Measurements from ENCODE around the gene PAQR5.

PAQR5 gene

GRCh38 chr15:69433831-69434230 is 135.1 kb downstream of the PAQR5 start:
- H2BK120ac ChIP-seq (ENCODE audit: low read depth, low read length), result no peak overlapping the region
- whole genome bisulfite sequencing, result 100% methylated on average over 1 of the region's 1 CpG
- H4K8ac ChIP-seq (ENCODE audit: low read length), result no peak overlapping the region
- H3K36me3 ChIP-seq (ENCODE audit: control insufficient read depth in 1 of 2, insufficient read depth in 2 of 2, low read depth in 1 of 2, low read length in 2 of 2), result peaks cover 6 to 38% of the 10 kb centered on the region in 2 experiments
- H2AFZ ChIP-seq (ENCODE audit: low read depth, low read length), result no peak overlapping the region
- H3K4ac ChIP-seq (ENCODE audit: low read depth in 1 of 2, low read length in 2 of 2), result no peak overlapping the region
- H3K79me1 ChIP-seq (replicated peaks; ENCODE audit: low read length, poor library complexity, severe bottlenecking), result peaks cover 27% of the 10 kb centered on the region
- no peak overlapping the region for H3K9ac ChIP-seq (ENCODE audit: low read length)
- no peak for DNase-seq
- H3K23ac ChIP-seq (ENCODE audit: low read length in 2 of 2), result no peak overlapping the region
- no peaks in the 10 kb centered on the region for H3K4me1 ChIP-seq (ENCODE audit: control insufficient read depth, insufficient read depth, low read depth, low read length)
- H3K18ac ChIP-seq (ENCODE audit: low read depth in 1 of 2, low read length in 2 of 2), result no peak overlapping the region
- H3K4me3 ChIP-seq (ENCODE audit: insufficient read depth in 1 of 2, low read depth in 1 of 2, low read length in 2 of 2), result no peak overlapping the region
- no peak overlapping the region for H3K14ac ChIP-seq (ENCODE audit: low read length in 2 of 2)
- H3K4me2 ChIP-seq (ENCODE audit: low read length, poor library complexity, severe bottlenecking), result no peak overlapping the region
- no peaks in the 10 kb centered on the region for H3K9me3 ChIP-seq (ENCODE audit: control insufficient read depth, low read length)
- no peak overlapping the region for H2BK15ac ChIP-seq (ENCODE audit: low read depth, poor library complexity, severe bottlenecking)
- H2BK5ac ChIP-seq (ENCODE audit: low read depth, low read length, poor library complexity, severe bottlenecking), result no peak overlapping the region
- no peak overlapping the region for H4K91ac ChIP-seq (ENCODE audit: low read length)
- H3K27me3 ChIP-seq (ENCODE audit: control insufficient read depth in 1 of 2, insufficient read depth in 1 of 2, low read length in 2 of 2), result no peaks in the 10 kb centered on the region
- no peak overlapping the region for H2AK5ac ChIP-seq (ENCODE audit: low read length, severe bottlenecking)
- no peak overlapping the region for H2BK12ac ChIP-seq (ENCODE audit: low read length in 2 of 2)
- H3K27ac ChIP-seq (ENCODE audit: low read length, poor library complexity, severe bottlenecking), result no peak overlapping the region

DNA sequence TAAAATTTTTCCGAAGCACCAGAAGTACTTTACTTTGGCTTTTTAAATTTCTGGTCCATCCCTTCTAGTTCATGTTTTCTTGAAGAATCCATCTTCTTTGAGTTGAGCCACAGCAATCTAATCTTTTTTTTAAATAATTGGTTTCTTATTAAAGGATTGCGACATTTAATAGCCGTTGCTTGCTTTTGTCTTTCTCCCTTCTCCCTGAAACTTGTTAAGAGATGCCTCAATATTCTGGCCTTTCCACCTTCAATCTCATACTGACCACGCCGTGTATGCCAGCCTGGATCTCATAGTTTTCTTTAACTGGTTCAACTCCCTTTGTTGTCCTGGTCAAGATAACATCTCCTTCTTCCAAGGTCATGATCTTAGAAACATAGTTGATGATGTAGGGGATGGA is 135.5 kb downstream of the PAQR5 start:
- Histone ChIP-seq H3K4me2 (ENCODE audit: low read length, poor library complexity, severe bottlenecking) (no peak overlapping the region), H3K27ac (ENCODE audit: low read length, poor library complexity, severe bottlenecking) (no peak overlapping the region), H3K18ac (ENCODE audit: low read depth in 1 of 2, low read length in 2 of 2) (no peak overlapping the region), H2AFZ (ENCODE audit: low read depth, low read length) (no peak overlapping the region), H3K14ac (ENCODE audit: low read length in 2 of 2) (no peak overlapping the region), H2BK5ac (ENCODE audit: low read depth, low read length, poor library complexity, severe bottlenecking) (no peak overlapping the region), H2BK12ac (ENCODE audit: low read length in 2 of 2) (no peak overlapping the region), H3K27me3 (ENCODE audit: control insufficient read depth in 1 of 2, insufficient read depth in 1 of 2, low read length in 2 of 2) (no peaks in the 10 kb centered on the region), H3K4me3 (ENCODE audit: insufficient read depth in 1 of 2, low read depth in 1 of 2, low read length in 2 of 2) (no peak overlapping the region), H3K79me1 (replicated peaks; ENCODE audit: low read length, poor library complexity, severe bottlenecking) (peaks cover 28% of the 10 kb centered on the region), H2AK5ac (ENCODE audit: low read length, severe bottlenecking) (no peak overlapping the region), H3K4ac (ENCODE audit: low read depth in 1 of 2, low read length in 2 of 2) (no peak overlapping the region), H2BK15ac (ENCODE audit: low read depth, poor library complexity, severe bottlenecking) (no peak overlapping the region), H4K8ac (ENCODE audit: low read length) (no peak overlapping the region), H3K9me3 (ENCODE audit: control insufficient read depth, low read length) (no peaks in the 10 kb centered on the region), H3K4me1 (ENCODE audit: control insufficient read depth, insufficient read depth, low read depth, low read length) (no peaks in the 10 kb centered on the region), H2BK120ac (ENCODE audit: low read depth, low read length) (no peak overlapping the region), H3K9ac (ENCODE audit: low read length) (no peak overlapping the region), H3K23ac (ENCODE audit: low read length in 2 of 2) (no peak overlapping the region), H4K91ac (ENCODE audit: low read length) (no peak overlapping the region), H3K36me3 (ENCODE audit: control insufficient read depth in 1 of 2, insufficient read depth in 2 of 2, low read depth in 1 of 2, low read length in 2 of 2) (peaks cover 6 to 38% of the 10 kb centered on the region in 2 experiments)
- WGBS, result 95% methylated on average over 5 of the region's 5 CpGs
- no peak for DNase-seq

GRCh38 chr15:69434679-69435078 is 136.0 kb downstream of the PAQR5 start:
- Histone ChIP-seq H2BK120ac (ENCODE audit: low read depth, low read length) (no peak overlapping the region), H3K4me1 (ENCODE audit: control insufficient read depth, insufficient read depth, low read depth, low read length) (no peaks in the 10 kb centered on the region), H3K14ac (ENCODE audit: low read length in 2 of 2) (no peak overlapping the region), H3K9ac (ENCODE audit: low read length) (no peak overlapping the region), H3K23ac (ENCODE audit: low read length in 2 of 2) (no peak overlapping the region), H3K4me3 (ENCODE audit: insufficient read depth in 1 of 2, low read depth in 1 of 2, low read length in 2 of 2) (no peak overlapping the region), H3K4ac (ENCODE audit: low read depth in 1 of 2, low read length in 2 of 2) (no peak overlapping the region), H4K8ac (ENCODE audit: low read length) (no peak overlapping the region), H3K27me3 (ENCODE audit: control insufficient read depth in 1 of 2, insufficient read depth in 1 of 2, low read length in 2 of 2) (no peaks in the 10 kb centered on the region), H2AK5ac (ENCODE audit: low read length, severe bottlenecking) (no peak overlapping the region), H3K18ac (ENCODE audit: low read depth in 1 of 2, low read length in 2 of 2) (no peak overlapping the region), H3K79me1 (replicated peaks; ENCODE audit: low read length, poor library complexity, severe bottlenecking) (peaks cover 28% of the 10 kb centered on the region), H2BK12ac (ENCODE audit: low read length in 2 of 2) (no peak overlapping the region), H2BK15ac (ENCODE audit: low read depth, poor library complexity, severe bottlenecking) (no peak overlapping the region), H2AFZ (ENCODE audit: low read depth, low read length) (no peak overlapping the region), H2BK5ac (ENCODE audit: low read depth, low read length, poor library complexity, severe bottlenecking) (no peak overlapping the region), H3K9me3 (ENCODE audit: control insufficient read depth, low read length) (no peaks in the 10 kb centered on the region), H3K4me2 (ENCODE audit: low read length, poor library complexity, severe bottlenecking) (no peak overlapping the region), H4K91ac (ENCODE audit: low read length) (no peak overlapping the region), H3K36me3 (ENCODE audit: control insufficient read depth in 1 of 2, insufficient read depth in 2 of 2, low read depth in 1 of 2, low read length in 2 of 2) (peaks cover 6 to 38% of the 10 kb centered on the region in 2 experiments), H3K27ac (ENCODE audit: low read length, poor library complexity, severe bottlenecking) (no peak overlapping the region)
- no peak for DNase-seq
- WGBS, result 98% methylated on average over 14 of the region's 18 CpGs

DNA sequence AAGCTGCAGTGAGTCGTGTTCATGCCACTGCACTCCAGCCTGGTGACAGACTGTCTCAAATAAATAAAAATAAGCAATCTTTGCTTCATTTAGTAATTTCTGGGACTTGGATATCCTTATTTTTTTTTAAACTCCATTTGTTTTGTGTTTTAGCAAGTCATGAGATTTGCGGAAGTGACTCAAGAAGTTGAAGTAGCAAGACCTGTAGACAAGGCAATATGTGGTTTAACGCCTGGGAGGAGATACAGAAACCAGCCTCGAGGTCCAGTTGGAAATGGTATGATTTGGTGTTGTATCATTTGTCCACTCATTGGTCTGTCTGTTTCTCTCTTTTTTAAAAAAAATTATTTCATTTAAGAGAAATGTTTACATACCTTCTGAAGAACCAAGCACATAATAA is 137.3 kb downstream of the PAQR5 start:
- Histone ChIP-seq H3K9me3 (ENCODE audit: control insufficient read depth, low read length) (no peaks in the 10 kb centered on the region), H3K27ac (ENCODE audit: low read length, poor library complexity, severe bottlenecking) (no peak overlapping the region), H3K4me3 (ENCODE audit: insufficient read depth in 1 of 2, low read depth in 1 of 2, low read length in 2 of 2) (no peak overlapping the region), H3K4ac (ENCODE audit: low read depth in 1 of 2, low read length in 2 of 2) (no peak overlapping the region), H2BK15ac (ENCODE audit: low read depth, poor library complexity, severe bottlenecking) (no peak overlapping the region), H2AK5ac (ENCODE audit: low read length, severe bottlenecking) (no peak overlapping the region), H2BK120ac (ENCODE audit: low read depth, low read length) (no peak overlapping the region), H3K79me1 (replicated peaks; ENCODE audit: low read length, poor library complexity, severe bottlenecking) (peaks cover 22% of the 10 kb centered on the region), H4K8ac (ENCODE audit: low read length) (no peak overlapping the region), H3K4me2 (ENCODE audit: low read length, poor library complexity, severe bottlenecking) (no peak overlapping the region), H3K9ac (ENCODE audit: low read length) (no peak overlapping the region), H2BK5ac (ENCODE audit: low read depth, low read length, poor library complexity, severe bottlenecking) (no peak overlapping the region), H4K91ac (ENCODE audit: low read length) (no peak overlapping the region), H3K4me1 (ENCODE audit: control insufficient read depth, insufficient read depth, low read depth, low read length) (no peaks in the 10 kb centered on the region), H3K36me3 (ENCODE audit: control insufficient read depth in 1 of 2, insufficient read depth in 2 of 2, low read depth in 1 of 2, low read length in 2 of 2) (peaks cover 6 to 47% of the 10 kb centered on the region in 2 experiments), H2AFZ (ENCODE audit: low read depth, low read length) (no peak overlapping the region), H3K23ac (ENCODE audit: low read length in 2 of 2) (no peak overlapping the region), H3K14ac (ENCODE audit: low read length in 2 of 2) (no peak overlapping the region), H2BK12ac (ENCODE audit: low read length in 2 of 2) (no peak overlapping the region), H3K27me3 (ENCODE audit: control insufficient read depth in 1 of 2, insufficient read depth in 1 of 2, low read length in 2 of 2) (no peaks in the 10 kb centered on the region), H3K18ac (ENCODE audit: low read depth in 1 of 2, low read length in 2 of 2) (no peak overlapping the region)
- no peak for DNase-seq
- WGBS, result 100% methylated on average over 3 of the region's 4 CpGs
